Large intestine (tissue), 3 donors: Measurements from ENCODE around the gene MYPN. TPM values are rescaled to one million over a fixed set of nuclear protein-coding genes. Genes with fewer than 3 reads are reported as not detected.

Source experiments
- DNase-seq, 2 donors: peaks; one replicate each; pipeline versions ENCODE4 v3.0.0 to v3.0.0-alpha.2; 2013
- H3K27ac ChIP-seq: one replicate; pipeline ENCODE4 v1.5.1; 2013; ENCODE audit warnings: low read length
- H3K27me3 ChIP-seq: 2 replicates; pipeline ENCODE4 v1.6.1; 2013; ENCODE audit warnings: low read length; ENCODE audit not compliant: control insufficient read depth, insufficient read depth
- H3K36me3 ChIP-seq: 2 replicates; pipeline ENCODE4 v1.6.1; 2013; ENCODE audit warnings: low read length; ENCODE audit not compliant: control insufficient read depth, insufficient read depth
- H3K4me1 ChIP-seq: one replicate; pipeline ENCODE4 v1.6.1; 2013; ENCODE audit warnings: low read length; ENCODE audit not compliant: control insufficient read depth, insufficient read depth
- H3K4me3 ChIP-seq: one replicate; pipeline ENCODE4 v1.5.1; 2013; ENCODE audit warnings: low read length
- H3K9me3 ChIP-seq: one replicate; pipeline ENCODE4 v1.6.1; 2013; ENCODE audit warnings: mild to moderate bottlenecking, low read depth, low read length, moderate library complexity; ENCODE audit not compliant: control insufficient read depth
- WGBS: methylation state at CpG from one replicate; pipeline ENCODE4 v1.1.5; 2013; ENCODE audit warnings: low lambda C conversion rate; ENCODE audit not compliant: insufficient coverage; 5-methylcytosine and 5-hydroxymethylcytosine counted together
- polyA plus RNA-seq: library from polyadenylated mRNA; unstranded; fragments of 120-200 nt; gene quantifications from one replicate; pipeline ENCODE4 v1.2.1, GENCODE V29; 2013

The MYPN gene
- polyA plus RNA-seq, 1 donor: 0.16 TPM

GRCh38 chr10:68092512-68092911 is 16.8 kb upstream of the MYPN start:
- 100% methylated on average over 1 of the region's 2 CpGs for WGBS
- H3K9me3 ChIP-seq: no peaks in the 10 kb centered on the region
- H3K27me3 ChIP-seq: peaks cover 2% of the 10 kb centered on the region
- no peaks in the 10 kb centered on the region for H3K36me3 ChIP-seq
- no peaks in the 10 kb centered on the region for H3K4me1 ChIP-seq
- DNase-seq: no peak
- no peak overlapping the region for H3K27ac ChIP-seq
- no peak overlapping the region for H3K4me3 ChIP-seq

GRCh38 chr10:68095153-68095552 is 14.1 kb upstream of the MYPN start:
- no peak for DNase-seq
- no peak overlapping the region for H3K4me3 ChIP-seq
- WGBS: no CpG with 5 or more reads among the region's 2 CpGs

GRCh38 chr10:68096913-68097516 is 12.3 kb upstream of the MYPN start:
- H3K4me1 ChIP-seq: no peaks in the 10 kb centered on the region
- H3K36me3 ChIP-seq: no peaks in the 10 kb centered on the region
- DNase-seq: peak; percentile 69 to 81
- H3K27me3 ChIP-seq: no peaks in the 10 kb centered on the region
- WGBS: no CpG with 5 or more reads among the region's 4 CpGs
- peak overlapping the region; percentile 40 for H3K27ac ChIP-seq
- H3K9me3 ChIP-seq: no peaks in the 10 kb centered on the region
- H3K4me3 ChIP-seq: no peak overlapping the region

More at GRCh38 chr10:68095153-68095552, 14.1 kb upstream of the MYPN start:
- Histone ChIP-seq H3K36me3 (no peaks in the 10 kb centered on the region), H3K9me3 (no peaks in the 10 kb centered on the region), H3K27me3 (no peaks in the 10 kb centered on the region), H3K27ac (no peak overlapping the region), H3K4me1 (no peaks in the 10 kb centered on the region)

GRCh38 chr10:68099736-68100135 is 9.6 kb upstream of the MYPN start:
- Histone ChIP-seq H3K4me3 (no peak overlapping the region), H3K27ac (no peak overlapping the region), H3K36me3 (no peaks in the 10 kb centered on the region), H3K27me3 (no peaks in the 10 kb centered on the region), H3K4me1 (no peaks in the 10 kb centered on the region), H3K9me3 (no peaks in the 10 kb centered on the region)
- no peak for DNase-seq
- WGBS: no CpG with 5 or more reads among the region's 3 CpGs

GRCh38 chr10:68101066-68101465 is 8.2 kb upstream of the MYPN start:
- H3K27me3 ChIP-seq: no peaks in the 10 kb centered on the region
- H3K4me1 ChIP-seq: no peaks in the 10 kb centered on the region
- 94% methylated on average over 2 of the region's 2 CpGs for WGBS
- H3K4me3 ChIP-seq: no peak overlapping the region
- no peaks in the 10 kb centered on the region for H3K36me3 ChIP-seq
- no peak overlapping the region for H3K27ac ChIP-seq
- no peaks in the 10 kb centered on the region for H3K9me3 ChIP-seq
- no peak for DNase-seq

GRCh38 chr10:68103261-68103878 is 5.9 kb upstream of the MYPN start:
- H3K27me3 ChIP-seq: no peaks in the 10 kb centered on the region
- H3K4me1 ChIP-seq: no peaks in the 10 kb centered on the region
- no peak overlapping the region for H3K4me3 ChIP-seq
- no peaks in the 10 kb centered on the region for H3K9me3 ChIP-seq
- no peak for DNase-seq
- H3K36me3 ChIP-seq: no peaks in the 10 kb centered on the region
- WGBS: 89% methylated on average over 1 of the region's 4 CpGs
- H3K27ac ChIP-seq: no peak overlapping the region

GRCh38 chr10:68103901-68104300 is 5.4 kb upstream of the MYPN start:
- Histone ChIP-seq H3K4me1 (no peaks in the 10 kb centered on the region), H3K4me3 (no peak overlapping the region), H3K36me3 (no peaks in the 10 kb centered on the region), H3K27me3 (no peaks in the 10 kb centered on the region), H3K27ac (no peak overlapping the region), H3K9me3 (no peaks in the 10 kb centered on the region)
- DNase-seq: no peak
- WGBS: 71% methylated on average over 1 of the region's 3 CpGs

GRCh38 chr10:68105820-68106219 is 3.5 kb upstream of the MYPN start:
- H3K4me3 ChIP-seq: no peak overlapping the region
- no peaks in the 10 kb centered on the region for H3K27me3 ChIP-seq
- H3K9me3 ChIP-seq: no peaks in the 10 kb centered on the region
- no peak for DNase-seq
- H3K36me3 ChIP-seq: no peaks in the 10 kb centered on the region
- no CpG with 5 or more reads among the region's 3 CpGs for WGBS
- H3K4me1 ChIP-seq: no peaks in the 10 kb centered on the region
- no peak overlapping the region for H3K27ac ChIP-seq

GRCh38 chr10:68106656-68107055 is 2.6 kb upstream of the MYPN start:
- DNase-seq: no peak
- 76% methylated on average over 3 of the region's 3 CpGs for WGBS

GRCh38 chr10:68107651-68108050 is 1.6 kb upstream of the MYPN start:
- H3K9me3 ChIP-seq: no peaks in the 10 kb centered on the region
- H3K4me1 ChIP-seq: no peaks in the 10 kb centered on the region
- no peak for DNase-seq
- no peak overlapping the region for H3K4me3 ChIP-seq
- H3K36me3 ChIP-seq: no peaks in the 10 kb centered on the region
- no peaks in the 10 kb centered on the region for H3K27me3 ChIP-seq
- H3K27ac ChIP-seq: no peak overlapping the region
- 100% methylated on average over 1 of the region's 1 CpG for WGBS

More at GRCh38 chr10:68106656-68107055, 2.6 kb upstream of the MYPN start:
- no peak overlapping the region for H3K27ac ChIP-seq
- H3K4me3 ChIP-seq: no peak overlapping the region
- H3K9me3 ChIP-seq: no peaks in the 10 kb centered on the region
- H3K36me3 ChIP-seq: no peaks in the 10 kb centered on the region
- H3K4me1 ChIP-seq: no peaks in the 10 kb centered on the region
- H3K27me3 ChIP-seq: no peaks in the 10 kb centered on the region

- H3K9me3 ChIP-seq: no peaks in the 10 kb centered on the region
- H3K36me3 ChIP-seq: no peaks in the 10 kb centered on the region
- H3K4me3 ChIP-seq: no peak overlapping the region
- H3K27ac ChIP-seq: no peak overlapping the region
- no peaks in the 10 kb centered on the region for H3K27me3 ChIP-seq
- WGBS: 95% methylated on average over 2 of the region's 3 CpGs
- no peak for DNase-seq
- H3K4me1 ChIP-seq: no peaks in the 10 kb centered on the region
Observed at GRCh38 chr10:68108051-68108450, 1.2 kb upstream of the MYPN start.
